Gastrocnemius medialis (tissue), 4 donors: ENCODE results near the gene UBR2. TPM values are rescaled to one million over a fixed set of nuclear protein-coding genes. Genes with fewer than 3 reads are reported as not detected.

Experiments used
- ATAC-seq, 2 donors: fragments of 150-250 bp; one replicate each; pipeline ENCODE4 v1.9.1; 2016
- DNase-seq, 2 donors: peaks; one replicate each; pipeline ENCODE4 v3.0.0-alpha.2; 2019
- H3K27ac ChIP-seq, 4 donors: fragments of 200-600 bp; sonication (generic); 1 replicate in 1 of 4; 2 replicates in 3 of 4; pipeline ENCODE4 v1.5.1; 2016 to 2018; ENCODE audit warnings: mild to moderate bottlenecking in 2 of 4, moderate library complexity in 1 of 4
- H3K27me3 ChIP-seq, 3 donors: fragments of 200-600 bp; sonication (generic) in 2 of 3; 1 replicate in 1 of 3; 2 replicates in 2 of 3; pipeline versions ENCODE4 v1.5.1 to v1.6.0; 2016 to 2019; ENCODE audit warnings: mild to moderate bottlenecking in 1 of 3, moderate library complexity in 1 of 3
- H3K36me3 ChIP-seq, 2 donors: fragments of 200-600 bp; sonication (generic) in 1 of 2; one replicate each; pipeline ENCODE4 v1.5.1; 2017 to 2018
- H3K4me1 ChIP-seq, 2 donors: fragments of 200-600 bp; sonication (generic) in 1 of 2; one replicate each; pipeline ENCODE4 v1.5.1; 2016 to 2017; ENCODE audit warnings: mild to moderate bottlenecking in 2 of 2
- H3K4me3 ChIP-seq, 4 donors: fragments of 200-600 bp; sonication (generic) in 3 of 4; 1 replicate in 1 of 4; 2 replicates in 3 of 4; pipeline ENCODE4 v1.5.1; 2016 to 2019; ENCODE audit warnings: mild to moderate bottlenecking in 2 of 4
- H3K9me3 ChIP-seq, 3 donors: fragments of 200-600 bp; sonication (generic) in 2 of 3; 1 replicate in 1 of 3; 2 replicates in 2 of 3; pipeline ENCODE4 v1.5.1; 2016 to 2019
- CTCF ChIP-seq, 5 experiments: fragments of 450-650 bp in 3 of 5; fragments of 200-600 bp in 2 of 5; sonication (generic) in 2 of 5; IDR thresholded peaks in 4 of 5; conservative IDR thresholded peaks in 1 of 5; 1 replicate in 4 of 5; 2 replicates in 1 of 5; pipeline ENCODE4 v1.5.1; 2016 to 2019; ENCODE audit warnings: antibody characterized with exemption in 5 of 5, mild to moderate bottlenecking in 3 of 5, moderate library complexity in 3 of 5
- POLR2A ChIP-seq, 2 donors: fragments of 450-650 bp; IDR thresholded peaks; one replicate each; pipeline ENCODE4 v1.6.1; 2017; ENCODE audit warnings: antibody characterized with exemption in 2 of 2, mild to moderate bottlenecking in 2 of 2, moderate library complexity in 2 of 2
- in situ Hi-C, 4 donors: fragments of 200-750 bp; cut with MboI; loops; one replicate each; pipeline versions ENCODE4 v1.15.0 to v1.8.0; 2017; ENCODE audit warnings: low sequenced_read_pairs in 4 of 4
- intact Hi-C: fragments of 100-400 bp; cut with DNase I; formaldehyde crosslinking; loops from one replicate; pipeline ENCODE4 v1.15.1; 2023; ENCODE audit warnings: low total_unique reads
- total RNA-seq, 4 donors: library from RNA; depleted of rRNA; stranded (reverse); fragments of >200 nt; gene quantifications; one replicate each; pipeline versions ENCODE4 v1.1.0 to v1.2.3, GENCODE V29; 2016

Gene UBR2
- total RNA-seq, 4 donors from 2014 or later, result 40.8 to 46.2 (median 44.7) TPM

- H3K27me3 ChIP-seq, result no peaks in the 10 kb centered on the region
- intact Hi-C loops (loop anchor here (5.0 kb wide), 1 partner anchor 43 kb away; no protein-coding TSS in a partner anchor), in situ Hi-C loops (no loop called here)
- no peaks in the 10 kb centered on the region for H3K9me3 ChIP-seq
- no peak for DNase-seq
- H3K36me3 ChIP-seq, result peaks cover 0 to 32% of the 10 kb centered on the region in 2 donors
- TF ChIP-seq POLR2A (IDR thresholded peaks at IDR 0.05) (no peak), CTCF (IDR thresholded peaks at IDR 0.05 in 4 of 5, conservative IDR thresholded peaks at IDR 0.05 in 1 of 5) (no peak)
- no peak overlapping the region for H3K4me3 ChIP-seq
- H3K27ac ChIP-seq, result peak overlapping the region; percentile 74 to 79 (median 78)
- ATAC-seq, result no peak
- H3K4me1 ChIP-seq, result peaks cover 4 to 10% of the 10 kb centered on the region in 2 donors
These were observed 56.1 kb downstream of the UBR2 start for GRCh38 chr6:42619963-42620362.

- H3K9me3 ChIP-seq, result no peaks in the 10 kb centered on the region
- ATAC-seq, result no peak
- no peak overlapping the region for H3K4me3 ChIP-seq
- H3K27ac ChIP-seq, result no peak overlapping the region
- H3K27me3 ChIP-seq, result no peaks in the 10 kb centered on the region
- TF ChIP-seq CTCF (IDR thresholded peaks at IDR 0.05 in 4 of 5, conservative IDR thresholded peaks at IDR 0.05 in 1 of 5), result no peak
- no peak for TF ChIP-seq POLR2A (IDR thresholded peaks at IDR 0.05)
- peaks cover 0 to 9% of the 10 kb centered on the region in 2 donors for H3K36me3 ChIP-seq
- H3K4me1 ChIP-seq, result peaks cover 10 to 13% of the 10 kb centered on the region in 2 donors
- intact Hi-C loops (no loop called here), in situ Hi-C loops (no loop called here)
- DNase-seq, result no peak
These were observed 60.8 kb downstream of the UBR2 start for GRCh38 chr6:42624601-42625000.

- in situ Hi-C loops, result loop anchor here in 2 of 4 donors (25.0 kb wide), 1 partner anchor 935 kb away; no protein-coding TSS in a partner anchor
- Histone ChIP-seq H3K4me1 (peaks cover 19 to 20% of the 10 kb centered on the region in 2 donors), H3K9me3 (no peaks in the 10 kb centered on the region), H3K36me3 (peaks cover 0 to 4% of the 10 kb centered on the region in 2 donors), H3K27me3 (no peaks in the 10 kb centered on the region), H3K27ac (no peak overlapping the region), H3K4me3 (no peak overlapping the region)
- TF ChIP-seq POLR2A (IDR thresholded peaks at IDR 0.05) (no peak), CTCF (IDR thresholded peaks at IDR 0.05 in 4 of 5, conservative IDR thresholded peaks at IDR 0.05 in 1 of 5) (no peak)
- intact Hi-C loops, result no loop called here
- ATAC-seq (no peak), DNase-seq (no peak)
These were observed 63.2 kb downstream of the UBR2 start for GRCh38 chr6:42627044-42627443.

GRCh38 chr6:42627674-42628073 is 63.8 kb downstream of the UBR2 start:
- Histone ChIP-seq H3K4me3 (no peak overlapping the region), H3K9me3 (no peaks in the 10 kb centered on the region), H3K27ac (peak overlapping the region in 1 of 4 donors; percentile 10), H3K27me3 (no peaks in the 10 kb centered on the region), H3K4me1 (peaks cover 19 to 22% of the 10 kb centered on the region in 2 donors), H3K36me3 (peaks cover 0 to 4% of the 10 kb centered on the region in 2 donors)
- intact Hi-C loops (no loop called here), in situ Hi-C loops (loop anchor here in 2 of 4 donors (25.0 kb wide), 1 partner anchor 935 kb away; no protein-coding TSS in a partner anchor)
- TF ChIP-seq CTCF (IDR thresholded peaks at IDR 0.05 in 4 of 5, conservative IDR thresholded peaks at IDR 0.05 in 1 of 5) (no peak), POLR2A (IDR thresholded peaks at IDR 0.05) (no peak)
- no peak for DNase-seq
- ATAC-seq, result no peak

GRCh38 chr6:42628604-42629003 is 64.8 kb downstream of the UBR2 start:
- peaks cover 0 to 12% of the 10 kb centered on the region in 2 donors for H3K36me3 ChIP-seq
- ATAC-seq, result no peak
- peak overlapping the region in 1 of 4 donors; percentile 29 for H3K27ac ChIP-seq
- DNase-seq, result no peak
- TF ChIP-seq POLR2A (IDR thresholded peaks at IDR 0.05) (no peak), CTCF (IDR thresholded peaks at IDR 0.05 in 4 of 5, conservative IDR thresholded peaks at IDR 0.05 in 1 of 5) (no peak)
- no peaks in the 10 kb centered on the region for H3K27me3 ChIP-seq
- H3K4me1 ChIP-seq, result peaks cover 19 to 22% of the 10 kb centered on the region in 2 donors
- in situ Hi-C loops, result loop anchor here in 2 of 4 donors (25.0 kb wide), 1 partner anchor 934 kb away; no protein-coding TSS in a partner anchor
- H3K9me3 ChIP-seq, result no peaks in the 10 kb centered on the region
- intact Hi-C loops, result no loop called here
- H3K4me3 ChIP-seq, result no peak overlapping the region
